ENCODE data around the gene CCDC167. TPM values are rescaled to one million over a fixed set of nuclear protein-coding genes. Genes with fewer than 3 reads are reported as not detected.

CCDC167 gene
- total and polyA plus RNA-seq, 2 donors (not counting 1 experiment from before 2014, with no cell fraction given) = 11.1 to 60.1 TPM

- ATAC-seq (ENCODE audit: low read depth) (no peak), DNase-seq (no peak)
- TF ChIP-seq EZH2 (IDR thresholded peaks at IDR 0.05; ENCODE audit: borderline replicate concordance, insufficient read depth, low read depth, low read length, poor library complexity, severe bottlenecking) (no peak), CTCF (IDR thresholded peaks at IDR 0.05) (no peak)
- ChIA-PET CTCF (interaction anchor here (0.7 to 1.3 kb wide), 4 partner anchors 11 to 70 kb away, joined by 3 to 6 read pairs (median 4); no protein-coding TSS in a partner anchor), POLR2A (no interaction called here)
- Histone ChIP-seq H3K27ac (ENCODE audit: low read length in 2 of 2) (no peak overlapping the region), H4K20me1 (ENCODE audit: control insufficient read depth, insufficient read depth, low read length, poor library complexity, severe bottlenecking) (no peaks in the 10 kb centered on the region), H3K9ac (ENCODE audit: low read length) (no peak overlapping the region), H3K79me2 (ENCODE audit: control insufficient read depth, insufficient read depth, low read length) (peaks cover 77% of the 10 kb centered on the region), H3K9me3 (ENCODE audit: control extremely low read depth in 1 of 3, control insufficient read depth in 2 of 3, insufficient read depth in 1 of 3, low read length in 2 of 3) (no peaks in the 10 kb centered on the region), H3K27me3 (replicated peaks in 1 of 4; ENCODE audit: control extremely low read depth in 1 of 4, control insufficient read depth in 3 of 4, insufficient read depth in 4 of 4, low read length in 3 of 4) (no peaks in the 10 kb centered on the region), H3K4me2 (replicated peaks; ENCODE audit: low read depth, low read length, poor library complexity, severe bottlenecking) (no peak overlapping the region), H3K36me3 (replicated peaks in 1 of 2; ENCODE audit: control extremely low read depth in 1 of 2, control insufficient read depth in 1 of 2, extremely low read depth in 1 of 2, insufficient read depth in 2 of 2, low read length in 1 of 2) (no peaks in the 10 kb centered on the region), H2AFZ (ENCODE audit: insufficient read depth, low read depth, low read length, poor library complexity, severe bottlenecking) (no peak overlapping the region), H3K4me1 (ENCODE audit: control insufficient read depth in 2 of 2, insufficient read depth in 2 of 2, low read length in 2 of 2) (peaks cover 11 to 41% of the 10 kb centered on the region in 2 donors), H3K4me3 (ENCODE audit: control extremely low read depth in 1 of 5, extremely low read depth in 1 of 5, insufficient read depth in 1 of 5, low read depth in 2 of 5, low read length in 4 of 5) (no peak overlapping the region)
- no peaks in the 10 kb centered on the region for H3K9me3 Mint-ChIP-seq (ENCODE audit: insufficient read depth)
- H3K4me3 Mint-ChIP-seq = no peak overlapping the region
- H3K27ac Mint-ChIP-seq = no peak overlapping the region
- intact Hi-C loops (cut with micrococcal nuclease) = loop anchor here (5.0 kb wide), 1 partner anchor 1077 kb away; no protein-coding TSS in a partner anchor
- H3K4me1 Mint-ChIP-seq = peaks cover 40% of the 10 kb centered on the region
- 100% methylated on average over 1 of the region's 4 CpGs for WGBS (ENCODE audit: insufficient coverage)
- no peaks in the 10 kb centered on the region for H3K27me3 Mint-ChIP-seq
Observed at GRCh38 chr6:37495244-37495934, 4.3 kb downstream of the CCDC167 start.

- intact Hi-C loops (cut with micrococcal nuclease) = no loop called here
- Histone ChIP-seq H2AFZ (ENCODE audit: insufficient read depth, low read depth, low read length, poor library complexity, severe bottlenecking) (no peak overlapping the region), H3K4me3 (ENCODE audit: control extremely low read depth in 1 of 5, extremely low read depth in 1 of 5, insufficient read depth in 1 of 5, low read depth in 2 of 5, low read length in 4 of 5) (no peak overlapping the region), H3K9me3 (ENCODE audit: control extremely low read depth in 1 of 3, control insufficient read depth in 2 of 3, insufficient read depth in 1 of 3, low read length in 2 of 3) (no peaks in the 10 kb centered on the region), H3K79me2 (ENCODE audit: control insufficient read depth, insufficient read depth, low read length) (peaks cover 67% of the 10 kb centered on the region), H3K4me2 (replicated peaks; ENCODE audit: low read depth, low read length, poor library complexity, severe bottlenecking) (no peak overlapping the region), H3K27me3 (replicated peaks in 1 of 4; ENCODE audit: control extremely low read depth in 1 of 4, control insufficient read depth in 3 of 4, insufficient read depth in 4 of 4, low read length in 3 of 4) (no peaks in the 10 kb centered on the region), H4K20me1 (ENCODE audit: control insufficient read depth, insufficient read depth, low read length, poor library complexity, severe bottlenecking) (no peaks in the 10 kb centered on the region), H3K36me3 (replicated peaks in 1 of 2; ENCODE audit: control extremely low read depth in 1 of 2, control insufficient read depth in 1 of 2, extremely low read depth in 1 of 2, insufficient read depth in 2 of 2, low read length in 1 of 2) (no peaks in the 10 kb centered on the region), H3K9ac (ENCODE audit: low read length) (no peak overlapping the region), H3K27ac (ENCODE audit: low read length in 2 of 2) (no peak overlapping the region), H3K4me1 (ENCODE audit: control insufficient read depth in 2 of 2, insufficient read depth in 2 of 2, low read length in 2 of 2) (peaks cover 3 to 36% of the 10 kb centered on the region in 2 donors)
- TF ChIP-seq EZH2 (IDR thresholded peaks at IDR 0.05; ENCODE audit: borderline replicate concordance, insufficient read depth, low read depth, low read length, poor library complexity, severe bottlenecking) (no peak), CTCF (IDR thresholded peaks at IDR 0.05) (no peak)
- no peak for ATAC-seq (ENCODE audit: low read depth)
- peaks cover 33% of the 10 kb centered on the region for H3K4me1 Mint-ChIP-seq
- H3K27me3 Mint-ChIP-seq = no peaks in the 10 kb centered on the region
- CTCF ChIA-PET = no interaction called here
- no peak overlapping the region for H3K4me3 Mint-ChIP-seq
- no peak for DNase-seq
- no peaks in the 10 kb centered on the region for H3K9me3 Mint-ChIP-seq (ENCODE audit: insufficient read depth)
- POLR2A ChIA-PET = no interaction called here
- WGBS (ENCODE audit: insufficient coverage) = 98% methylated on average over 8 of the region's 9 CpGs
- no peak overlapping the region for H3K27ac Mint-ChIP-seq
Observed at GRCh38 chr6:37493661-37493995, 6.1 kb downstream of the CCDC167 start.

Data from B cell (primary cell).